Neural progenitor cell (in vitro differentiated cells): Measurements from ENCODE around the gene UBE2M.

Source experiments
- EZH2phosphoT487 ChIP-seq: fragments of 200-600 bp; sonication (generic); IDR thresholded peaks from 2 replicates; pipeline ENCODE4 v1.6.1; 2017; ENCODE audit warnings: antibody characterized with exemption
- TF ChIP-seq, protein P1 (sequence below): fragments of 200-600 bp; sonication (generic); IDR thresholded peaks from 2 replicates; pipeline ENCODE4 v1.5.1; 2017; ENCODE audit warnings: antibody characterized with exemption, mild to moderate bottlenecking

DNA sequence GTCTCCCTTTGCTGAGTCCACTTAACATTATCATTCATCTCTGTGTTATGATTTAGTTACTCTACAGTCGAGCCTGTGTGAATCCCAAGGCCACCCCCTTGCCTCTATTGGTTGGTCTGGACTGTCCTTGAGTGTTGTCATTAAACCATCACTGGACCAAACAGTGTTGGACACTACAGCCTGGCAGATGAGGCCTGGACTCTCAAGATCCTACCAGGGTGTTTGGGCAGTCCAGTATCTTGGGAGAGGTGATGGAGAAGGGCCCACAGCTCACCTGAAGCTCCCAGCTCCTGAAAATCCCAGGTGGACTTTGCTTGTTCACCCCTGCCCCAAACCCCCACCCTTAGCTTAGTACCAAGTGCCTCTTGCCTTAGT is 7.3 kb downstream of the UBE2M start:
- TF ChIP-seq, protein P1, sequence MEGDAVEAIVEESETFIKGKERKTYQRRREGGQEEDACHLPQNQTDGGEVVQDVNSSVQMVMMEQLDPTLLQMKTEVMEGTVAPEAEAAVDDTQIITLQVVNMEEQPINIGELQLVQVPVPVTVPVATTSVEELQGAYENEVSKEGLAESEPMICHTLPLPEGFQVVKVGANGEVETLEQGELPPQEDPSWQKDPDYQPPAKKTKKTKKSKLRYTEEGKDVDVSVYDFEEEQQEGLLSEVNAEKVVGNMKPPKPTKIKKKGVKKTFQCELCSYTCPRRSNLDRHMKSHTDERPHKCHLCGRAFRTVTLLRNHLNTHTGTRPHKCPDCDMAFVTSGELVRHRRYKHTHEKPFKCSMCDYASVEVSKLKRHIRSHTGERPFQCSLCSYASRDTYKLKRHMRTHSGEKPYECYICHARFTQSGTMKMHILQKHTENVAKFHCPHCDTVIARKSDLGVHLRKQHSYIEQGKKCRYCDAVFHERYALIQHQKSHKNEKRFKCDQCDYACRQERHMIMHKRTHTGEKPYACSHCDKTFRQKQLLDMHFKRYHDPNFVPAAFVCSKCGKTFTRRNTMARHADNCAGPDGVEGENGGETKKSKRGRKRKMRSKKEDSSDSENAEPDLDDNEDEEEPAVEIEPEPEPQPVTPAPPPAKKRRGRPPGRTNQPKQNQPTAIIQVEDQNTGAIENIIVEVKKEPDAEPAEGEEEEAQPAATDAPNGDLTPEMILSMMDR = no peak
- TF ChIP-seq EZH2phosphoT487 = no peak
